Measurements from ENCODE around the gene DEDD.

DEDD gene

GRCh38 chr1:161171191-161171590 lies 38.7 kb upstream of the DEDD start:
- Histone ChIP-seq H3K4me1 (ENCODE audit: insufficient read depth, low read length) (no peaks in the 10 kb centered on the region), H3K9ac (ENCODE audit: low read depth, low read length) (no peak overlapping the region), H3K36me3 (ENCODE audit: insufficient read depth, low read length) (peaks cover 10% of the 10 kb centered on the region), H3K9me3 (ENCODE audit: control insufficient read depth, insufficient read depth, low read length) (no peaks in the 10 kb centered on the region)

- peaks cover 4% of the 10 kb centered on the region; the same call in 1 of the 2 replicates for H3K4me1 ChIP-seq (ENCODE audit: insufficient read depth, low read length)
Observed at GRCh38 chr1:161168906-161169305, 36.4 kb upstream of the DEDD start.

GRCh38 chr1:161166669-161167548 lies 34.4 kb upstream of the DEDD start:
- Histone ChIP-seq H3K36me3 (ENCODE audit: insufficient read depth, low read length) (peaks cover 6% of the 10 kb centered on the region; the same call in 1 of the 2 replicates), H3K4me1 (ENCODE audit: insufficient read depth, low read length) (peaks cover 4% of the 10 kb centered on the region; the same call in 1 of the 2 replicates), H3K9me3 (ENCODE audit: control insufficient read depth, insufficient read depth, low read length) (no peaks in the 10 kb centered on the region), H3K9ac (ENCODE audit: low read depth, low read length) (peak overlapping the region; percentile 74)

More at GRCh38 chr1:161168906-161169305, 36.4 kb upstream of the DEDD start:
- Histone ChIP-seq H3K9me3 (ENCODE audit: control insufficient read depth, insufficient read depth, low read length) (no peaks in the 10 kb centered on the region), H3K36me3 (ENCODE audit: insufficient read depth, low read length) (peaks cover 10% of the 10 kb centered on the region), H3K9ac (ENCODE audit: low read depth, low read length) (no peak overlapping the region)

- Histone ChIP-seq H3K36me3 (ENCODE audit: insufficient read depth, low read length) (peaks cover 1% of the 10 kb centered on the region; the same call in 1 of the 2 replicates), H3K9me3 (ENCODE audit: control insufficient read depth, insufficient read depth, low read length) (no peaks in the 10 kb centered on the region), H3K9ac (ENCODE audit: low read depth, low read length) (peak within 1 kb of the TSS; percentile 74), H3K4me1 (ENCODE audit: insufficient read depth, low read length) (peaks cover 4% of the 10 kb centered on the region; the same call in 1 of the 2 replicates)
Observed at GRCh38 chr1:161165742-161166668, 33.5 kb upstream of the DEDD start, which contains the start of gene PPOX. Gene PPOX (plus strand): TSS chr1:161166426. CDS start chr1:161166848, 422 bp downstream.

DNA sequence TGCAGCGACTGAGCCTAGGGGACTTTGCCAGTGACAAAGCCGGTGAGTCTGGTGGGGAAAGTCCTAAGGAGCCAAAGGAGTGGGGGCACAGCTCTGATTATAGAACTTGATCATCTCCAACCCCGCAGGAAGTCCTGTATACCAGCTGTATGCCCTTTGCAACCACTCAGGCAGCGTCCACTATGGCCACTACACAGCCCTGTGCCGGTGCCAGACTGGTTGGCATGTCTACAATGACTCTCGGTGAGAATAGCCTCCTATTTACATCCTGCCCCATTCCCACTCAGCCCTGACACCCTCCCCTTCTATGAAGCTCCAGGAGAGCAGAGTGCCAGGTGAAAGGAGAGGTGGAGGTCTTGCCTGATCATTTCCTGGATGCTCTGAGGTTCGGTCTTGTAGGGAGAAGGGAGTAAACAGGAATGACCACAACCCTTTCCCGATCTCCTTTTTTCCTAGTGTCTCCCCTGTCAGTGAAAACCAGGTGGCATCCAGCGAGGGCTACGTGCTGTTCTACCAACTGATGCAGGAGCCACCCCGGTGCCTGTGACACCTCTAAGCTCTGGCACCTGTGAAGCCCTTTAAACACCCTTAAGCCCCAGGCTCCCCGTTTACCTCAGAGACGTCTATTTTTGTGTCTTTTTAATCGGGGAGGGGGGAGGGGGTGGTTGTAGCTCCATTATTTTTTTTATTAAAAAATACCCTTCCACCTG lies 32.6 kb upstream of the DEDD start:
- Histone ChIP-seq H3K9ac (ENCODE audit: low read depth, low read length) (peak overlapping the region; percentile 74; the same call in 1 of the 2 replicates), H3K9me3 (ENCODE audit: control insufficient read depth, insufficient read depth, low read length) (no peaks in the 10 kb centered on the region), H3K4me1 (ENCODE audit: insufficient read depth, low read length) (peaks cover 4% of the 10 kb centered on the region; the same call in 1 of the 2 replicates), H3K36me3 (ENCODE audit: insufficient read depth, low read length) (no peaks in the 10 kb centered on the region)

GRCh38 chr1:161163793-161164192 lies 31.3 kb upstream of the DEDD start:
- H3K36me3 ChIP-seq (ENCODE audit: insufficient read depth, low read length) = no peaks in the 10 kb centered on the region
- H3K9ac ChIP-seq (ENCODE audit: low read depth, low read length) = no peak overlapping the region
- no peaks in the 10 kb centered on the region for H3K9me3 ChIP-seq (ENCODE audit: control insufficient read depth, insufficient read depth, low read length)
- H3K4me1 ChIP-seq (ENCODE audit: insufficient read depth, low read length) = peaks cover 4% of the 10 kb centered on the region; the same call in 1 of the 2 replicates

DNA sequence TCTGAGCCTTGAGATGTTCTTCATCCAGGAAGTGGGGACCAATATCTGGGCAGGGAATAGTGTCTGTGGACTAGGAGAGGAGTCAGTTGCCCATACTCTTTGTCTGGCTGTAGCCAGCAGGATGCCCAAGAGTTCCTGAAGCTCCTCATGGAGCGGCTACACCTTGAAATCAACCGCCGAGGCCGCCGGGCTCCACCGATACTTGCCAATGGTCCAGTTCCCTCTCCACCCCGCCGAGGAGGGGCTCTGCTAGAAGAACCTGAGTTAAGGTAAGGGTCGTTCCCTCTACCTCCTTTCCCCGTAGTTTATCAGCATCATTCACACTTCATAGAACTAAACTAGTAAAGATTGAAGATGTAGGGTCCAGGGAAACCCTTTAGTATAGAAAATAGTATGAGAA lies 30.3 kb upstream of the DEDD start:
- Histone ChIP-seq H3K36me3 (ENCODE audit: insufficient read depth, low read length) (no peaks in the 10 kb centered on the region), H3K9me3 (ENCODE audit: control insufficient read depth, insufficient read depth, low read length) (no peaks in the 10 kb centered on the region), H3K9ac (ENCODE audit: low read depth, low read length) (no peak overlapping the region), H3K4me1 (ENCODE audit: insufficient read depth, low read length) (peaks cover 4% of the 10 kb centered on the region; the same call in 1 of the 2 replicates)

GRCh38 chr1:161162052-161162451 lies 29.6 kb upstream of the DEDD start:
- H3K36me3 ChIP-seq (ENCODE audit: insufficient read depth, low read length) = no peaks in the 10 kb centered on the region
- H3K9ac ChIP-seq (ENCODE audit: low read depth, low read length) = no peak overlapping the region
- H3K4me1 ChIP-seq (ENCODE audit: insufficient read depth, low read length) = peaks cover 4% of the 10 kb centered on the region; the same call in 1 of the 2 replicates
- no peaks in the 10 kb centered on the region for H3K9me3 ChIP-seq (ENCODE audit: control insufficient read depth, insufficient read depth, low read length)

DNA sequence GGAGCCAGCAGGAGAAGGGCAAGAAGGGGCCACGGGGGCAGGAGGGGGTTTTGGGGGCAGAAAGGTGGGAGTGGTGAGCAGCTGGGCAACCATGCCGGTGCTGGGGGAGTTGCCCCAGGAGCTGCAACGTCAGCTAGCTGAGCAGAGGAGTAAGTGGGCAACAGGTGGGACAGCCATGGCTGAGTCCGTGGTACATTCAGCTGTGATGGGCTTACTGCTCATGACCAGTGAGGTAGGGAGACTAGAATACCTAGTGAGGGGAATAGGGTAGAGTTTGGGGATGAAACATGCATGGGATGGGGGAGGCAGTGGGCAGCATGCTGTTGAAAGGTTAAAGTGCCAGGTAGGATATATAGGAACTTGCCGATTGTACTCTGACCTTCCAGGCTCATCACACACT lies 29.2 kb upstream of the DEDD start:
- no peaks in the 10 kb centered on the region for H3K9me3 ChIP-seq (ENCODE audit: control insufficient read depth, insufficient read depth, low read length)
- H3K36me3 ChIP-seq (ENCODE audit: insufficient read depth, low read length) = no peaks in the 10 kb centered on the region

GRCh38 chr1:161160671-161161145 lies 28.2 kb upstream of the DEDD start:
- no peaks in the 10 kb centered on the region for H3K9me3 ChIP-seq (ENCODE audit: control insufficient read depth, insufficient read depth, low read length)
- H3K36me3 ChIP-seq (ENCODE audit: insufficient read depth, low read length) = no peaks in the 10 kb centered on the region
- peaks cover 4% of the 10 kb centered on the region; the same call in 1 of the 2 replicates for H3K4me1 ChIP-seq (ENCODE audit: insufficient read depth, low read length)
- H3K9ac ChIP-seq (ENCODE audit: low read depth, low read length) = no peak overlapping the region

More for the DNA sequence above, 29.2 kb upstream of the DEDD start:
- peaks cover 4% of the 10 kb centered on the region; the same call in 1 of the 2 replicates for H3K4me1 ChIP-seq (ENCODE audit: insufficient read depth, low read length)
- no peak overlapping the region for H3K9ac ChIP-seq (ENCODE audit: low read depth, low read length)

GRCh38 chr1:161159913-161160243 lies 27.4 kb upstream of the DEDD start:
- no peaks in the 10 kb centered on the region for H3K9me3 ChIP-seq (ENCODE audit: control insufficient read depth, insufficient read depth, low read length)
- no peaks in the 10 kb centered on the region for H3K36me3 ChIP-seq (ENCODE audit: insufficient read depth, low read length)
- peak overlapping the region; percentile 57 for H3K9ac ChIP-seq (ENCODE audit: low read depth, low read length)
- H3K4me1 ChIP-seq (ENCODE audit: insufficient read depth, low read length) = no peaks in the 10 kb centered on the region

- no peaks in the 10 kb centered on the region for H3K36me3 ChIP-seq (ENCODE audit: insufficient read depth, low read length)
- no peaks in the 10 kb centered on the region for H3K9me3 ChIP-seq (ENCODE audit: control insufficient read depth, insufficient read depth, low read length)
- no peaks in the 10 kb centered on the region for H3K4me1 ChIP-seq (ENCODE audit: insufficient read depth, low read length)
- H3K9ac ChIP-seq (ENCODE audit: low read depth, low read length) = peak within 1 kb of the TSS; percentile 57
Observed at GRCh38 chr1:161159087-161159912, 26.8 kb upstream of the DEDD start, which contains the start of gene USP21. Gene USP21 (plus strand): TSS chr1:161159500. CDS start chr1:161160641, 1,141 bp downstream.
